GM21737 (cell line): ENCODE data around the gene MCM3AP.
"Not testable (repeated sequence)": the region's sequence is repeated elsewhere in the genome, so short reads cannot be mapped to it uniquely, and the experiment has no call there.

ENCODE experiments used
- ATAC-seq: cut with Tn5 transposase; IDR thresholded peaks from one replicate; pipeline ENCODE4 v1.9.1; 2021; ENCODE audit warnings: mild to moderate bottlenecking, moderate library complexity; ENCODE audit not compliant: unreplicated experiment

The MCM3AP gene

DNA sequence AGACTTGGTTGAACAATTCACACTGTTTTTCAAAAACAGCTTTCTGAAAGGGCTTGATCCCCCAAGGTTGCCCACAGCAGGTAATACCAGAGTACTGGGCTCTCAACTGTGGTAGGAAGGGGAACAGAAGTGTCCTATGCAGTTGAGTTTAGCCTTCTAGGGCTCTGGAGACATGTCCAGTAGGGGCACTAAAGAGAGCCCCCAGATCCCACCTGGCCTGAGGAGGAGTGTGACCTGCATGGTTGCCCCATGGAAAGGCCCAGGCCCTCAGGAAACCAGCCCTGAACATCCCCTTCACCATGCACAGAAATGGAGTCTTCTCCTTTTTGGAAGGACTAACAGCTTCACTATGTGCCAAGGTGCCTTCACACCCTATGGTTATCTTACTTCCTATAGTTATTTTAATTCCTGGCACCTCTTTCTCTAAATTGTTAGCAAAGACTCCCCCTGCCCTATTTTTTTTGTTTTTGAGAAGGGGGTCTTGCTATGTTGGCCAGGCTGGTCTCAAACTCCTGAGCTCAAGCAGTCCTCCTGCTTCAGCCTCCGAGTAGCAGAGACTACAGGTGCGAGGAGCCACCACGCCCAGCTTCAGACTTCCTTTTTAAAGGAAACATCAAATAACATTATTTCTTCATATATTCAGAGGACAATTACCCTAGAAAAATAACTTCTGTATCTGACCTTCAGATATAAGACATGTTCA, 40.0 kb downstream of the MCM3AP start:
- ATAC-seq: no peak

DNA sequence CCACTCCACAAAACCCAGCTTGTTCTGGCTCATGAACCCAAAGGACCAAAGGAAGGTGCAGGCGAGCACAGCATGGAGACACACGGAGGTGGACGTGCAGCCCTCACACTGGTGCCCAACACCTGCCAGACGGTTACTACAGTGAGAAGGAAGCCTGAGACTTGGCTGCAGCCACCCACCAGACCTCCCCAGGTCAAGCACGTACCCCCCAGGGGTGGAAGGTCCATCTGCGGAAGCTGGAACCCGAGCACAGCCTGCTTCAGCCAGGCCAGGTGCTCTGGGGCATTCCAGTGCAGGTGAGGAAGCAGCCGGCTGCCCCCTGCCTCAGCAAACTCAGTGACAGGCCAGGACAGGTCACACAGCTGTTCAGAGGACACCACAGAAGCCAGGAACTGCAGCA, 40.8 kb downstream of the MCM3AP start:
- no peak for ATAC-seq

DNA sequence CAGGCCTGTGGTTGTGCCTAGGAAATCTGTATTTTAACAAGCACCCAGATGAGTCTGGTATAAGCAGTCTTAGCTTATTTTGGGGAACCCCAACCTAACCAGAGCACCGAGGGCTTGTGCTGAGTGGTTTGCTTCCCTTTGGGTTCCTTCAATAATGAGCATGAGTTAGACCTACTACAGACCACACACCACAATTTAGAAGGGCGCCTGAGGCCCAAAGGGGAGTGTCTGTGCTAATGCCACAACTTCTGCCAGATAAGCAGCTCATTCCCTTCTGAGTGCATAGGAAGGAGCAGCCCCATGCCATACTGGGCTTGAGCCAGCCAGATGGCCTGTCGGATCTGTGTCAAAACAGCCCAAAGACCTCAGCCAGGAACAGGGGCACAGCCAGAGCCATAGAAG, 41.5 kb downstream of the MCM3AP start:
- no peak for ATAC-seq

DNA sequence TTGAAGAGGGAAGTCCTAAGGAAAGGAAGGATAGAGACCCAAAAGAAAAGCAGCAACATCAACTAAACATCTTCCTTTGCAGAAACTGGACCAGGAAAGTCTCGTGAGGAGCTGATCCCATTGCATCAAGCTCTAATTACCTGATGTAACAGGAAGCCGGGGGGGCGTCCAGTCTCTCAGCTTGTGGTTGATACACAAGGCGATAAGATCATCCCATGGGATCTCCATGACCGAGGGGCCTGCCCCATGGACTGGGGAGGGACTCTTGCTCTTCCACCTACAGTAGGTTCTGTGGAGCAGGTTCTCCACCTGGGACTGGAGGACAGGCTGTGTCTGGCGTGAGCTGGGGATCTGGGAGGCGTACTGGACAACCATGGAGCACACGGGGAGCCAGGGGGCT, 42.1 kb downstream of the MCM3AP start:
- no peak for ATAC-seq

DNA sequence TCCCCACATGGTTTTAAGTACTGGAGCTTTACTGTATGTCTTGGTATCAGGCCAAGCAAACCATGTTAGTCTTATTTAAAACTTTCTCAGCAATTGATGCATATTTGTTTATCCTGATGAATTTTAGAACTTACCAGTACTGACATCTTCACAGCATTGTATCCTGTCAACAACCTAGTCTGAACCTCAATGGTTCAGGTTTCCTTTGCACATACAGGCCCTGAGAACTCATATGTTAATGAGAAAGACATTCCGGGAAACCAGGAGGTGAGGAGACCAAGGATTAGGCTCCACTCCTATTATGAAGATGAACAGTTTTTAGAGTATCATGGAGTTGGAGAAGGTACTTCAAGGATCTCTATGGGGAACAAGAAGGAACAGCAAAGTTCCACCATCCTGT, 43.8 kb downstream of the MCM3AP start:
- ATAC-seq: not testable (repeated sequence)

DNA sequence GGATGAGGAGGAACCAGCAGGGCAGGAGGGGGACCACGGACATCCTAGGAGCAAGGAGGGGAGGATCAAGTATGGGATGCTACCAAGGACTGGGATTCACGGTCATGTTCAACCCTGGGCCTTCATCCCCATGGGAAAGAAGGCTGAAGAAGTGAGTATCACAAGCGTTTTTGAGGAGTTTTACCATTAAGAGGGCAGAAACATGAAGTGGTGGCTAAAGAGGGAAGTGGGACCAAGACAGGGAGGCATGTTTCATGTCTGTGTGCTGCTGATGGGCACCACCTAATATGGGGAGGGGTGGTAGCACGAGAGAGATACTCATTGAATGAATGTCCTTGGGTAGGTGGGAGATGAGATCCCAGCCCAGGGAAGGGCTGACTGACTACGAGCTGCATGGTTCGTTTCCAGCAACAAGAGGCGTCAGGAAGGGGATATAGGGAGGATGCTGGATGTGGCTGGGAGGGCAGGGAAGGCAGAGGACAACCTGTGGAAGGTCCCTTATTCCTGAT, 45.5 kb downstream of the MCM3AP start:
- no peak for ATAC-seq

DNA sequence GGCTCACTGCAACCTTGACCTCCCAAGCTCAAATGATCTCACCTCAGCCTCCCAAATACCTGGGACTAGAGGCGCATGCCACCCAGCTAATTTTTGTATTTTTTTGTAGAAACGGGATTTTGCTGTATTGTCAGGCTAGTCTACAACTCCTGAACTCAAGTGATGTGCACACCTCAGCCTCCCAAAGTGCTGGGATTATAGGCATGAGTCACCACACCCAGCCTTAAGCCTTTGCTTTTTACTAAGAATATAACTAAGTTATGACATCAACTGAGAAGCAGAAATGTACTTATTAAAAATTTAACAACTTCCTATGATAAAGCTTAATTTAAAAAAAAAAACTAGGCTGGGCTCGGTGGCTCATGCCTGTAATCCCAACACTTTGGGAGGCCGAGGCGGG, 47.9 kb downstream of the MCM3AP start:
- no peak for ATAC-seq

DNA sequence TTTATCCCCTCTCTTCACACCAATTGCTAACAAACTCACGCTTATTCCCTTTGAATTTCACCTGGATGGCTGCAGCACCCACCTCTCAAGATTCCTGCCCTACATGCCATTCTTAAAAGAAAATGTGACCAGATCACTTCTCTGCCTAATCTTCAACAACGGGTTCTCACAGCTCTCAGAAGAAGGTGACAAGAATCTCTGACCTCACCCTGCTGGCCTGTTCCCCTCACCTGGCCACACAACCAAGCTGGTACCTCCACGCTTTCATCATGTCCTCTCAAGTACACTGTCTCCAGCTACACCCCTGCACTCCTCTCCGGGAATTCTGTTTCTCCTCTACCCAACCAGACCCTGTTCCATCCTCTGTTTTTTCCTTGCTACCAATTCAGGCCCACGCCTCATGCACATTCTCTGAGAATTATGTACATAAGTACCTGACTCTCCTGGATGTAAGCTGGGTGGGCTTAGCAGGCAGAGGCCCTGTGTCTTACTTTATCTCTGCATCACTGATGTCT, 50.9 kb downstream of the MCM3AP start:
- ATAC-seq: no peak

DNA sequence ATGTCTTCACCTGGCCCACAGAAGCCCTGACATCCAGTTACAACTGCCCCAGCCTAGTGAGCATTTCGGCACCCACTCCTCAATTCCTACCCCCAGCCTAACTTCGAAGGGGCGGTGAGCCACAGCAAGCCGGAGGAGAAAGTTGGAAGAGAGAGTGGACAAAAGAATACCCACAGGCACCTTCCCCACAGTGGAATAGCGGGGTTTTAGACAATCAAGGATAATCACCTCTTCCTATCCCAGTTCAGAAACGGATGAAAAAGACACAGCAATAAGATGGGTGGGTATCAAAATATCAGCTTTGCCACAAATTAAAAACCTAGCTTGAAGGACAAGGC, 55.5 kb downstream of the MCM3AP start:
- no peak for ATAC-seq

DNA sequence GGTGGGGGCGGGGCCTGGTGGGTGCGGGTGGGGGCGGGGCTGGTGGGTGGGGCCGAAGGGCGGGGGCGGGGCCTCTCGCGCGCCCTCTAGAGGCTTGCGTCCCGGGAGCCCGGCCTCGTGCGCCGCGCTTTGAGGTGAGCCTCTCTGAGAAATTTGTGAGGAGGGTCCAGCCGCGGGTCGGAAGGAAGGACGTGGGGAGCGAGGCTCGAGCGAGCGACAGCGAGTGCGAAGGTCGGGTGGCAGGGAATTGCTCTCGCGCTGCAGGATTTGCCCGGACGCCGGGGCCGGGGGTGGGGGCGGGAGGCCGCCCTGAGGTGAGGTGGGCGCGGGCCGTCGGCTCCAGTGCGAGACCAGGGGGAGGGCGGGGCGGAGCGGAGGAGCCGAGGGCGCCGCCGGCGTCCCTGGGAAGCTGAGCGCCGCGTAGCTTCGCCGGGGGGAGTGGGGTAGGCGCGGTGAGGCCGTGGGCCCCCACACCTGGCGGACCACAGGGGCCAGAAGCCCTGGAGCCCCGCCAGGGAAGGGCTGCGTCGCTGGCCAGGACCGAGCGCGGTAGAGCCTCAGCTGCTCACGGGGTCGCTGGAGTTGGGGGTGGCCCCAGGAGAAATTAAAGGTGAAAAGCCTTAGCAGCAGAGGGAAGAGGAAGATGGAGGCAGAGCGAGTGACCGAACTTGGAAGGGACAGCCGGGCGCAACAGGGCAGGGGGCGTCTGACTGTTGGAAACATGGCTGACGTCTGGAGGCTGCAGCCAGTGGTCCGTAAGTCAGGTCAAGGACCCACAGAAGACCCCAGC, 56.1 kb downstream of the MCM3AP start:
- ATAC-seq: peak; percentile 28

DNA sequence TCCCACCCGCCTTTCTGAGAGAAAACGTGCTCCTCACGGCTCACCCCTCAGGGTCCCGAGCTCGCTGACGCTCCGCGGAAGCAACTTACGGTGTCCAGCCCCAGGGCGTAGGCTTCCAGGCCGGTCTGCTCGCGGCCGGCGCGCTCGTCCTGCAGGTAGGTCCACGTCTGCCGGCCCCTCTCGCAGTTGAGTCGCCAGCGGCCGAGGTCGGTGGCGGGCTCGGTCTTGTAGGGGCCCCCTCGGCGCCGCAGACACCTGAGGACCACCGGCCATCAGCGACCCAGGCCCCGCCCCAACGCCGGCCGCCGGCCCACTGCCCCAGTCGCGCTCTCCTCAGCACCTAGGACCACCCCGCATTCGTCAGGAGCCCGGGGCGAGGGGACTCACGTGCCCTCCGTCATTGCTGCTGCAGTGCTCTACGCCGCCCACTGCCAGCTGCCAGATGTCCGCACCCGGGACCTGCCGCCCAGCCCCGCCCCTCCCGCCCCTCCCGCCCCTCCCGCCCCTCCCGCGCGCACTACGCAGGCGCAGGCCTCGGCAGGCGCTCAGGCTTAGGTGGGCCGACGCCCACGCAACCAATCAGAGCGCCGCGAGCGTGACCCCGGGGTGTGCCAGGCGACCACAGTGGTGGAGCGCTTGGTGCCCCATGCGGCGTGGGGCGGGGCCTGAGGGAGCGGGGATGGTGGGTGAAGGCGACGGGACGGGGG, 56.9 kb downstream of the MCM3AP start, which contains the start of gene LSS:
Gene LSS, minus strand, starts transcription at position 430 of the 707 bp plus-strand sequence. Its CDS starts 29 bp downstream, at position 401.
- peak; percentile 77 for ATAC-seq

DNA sequence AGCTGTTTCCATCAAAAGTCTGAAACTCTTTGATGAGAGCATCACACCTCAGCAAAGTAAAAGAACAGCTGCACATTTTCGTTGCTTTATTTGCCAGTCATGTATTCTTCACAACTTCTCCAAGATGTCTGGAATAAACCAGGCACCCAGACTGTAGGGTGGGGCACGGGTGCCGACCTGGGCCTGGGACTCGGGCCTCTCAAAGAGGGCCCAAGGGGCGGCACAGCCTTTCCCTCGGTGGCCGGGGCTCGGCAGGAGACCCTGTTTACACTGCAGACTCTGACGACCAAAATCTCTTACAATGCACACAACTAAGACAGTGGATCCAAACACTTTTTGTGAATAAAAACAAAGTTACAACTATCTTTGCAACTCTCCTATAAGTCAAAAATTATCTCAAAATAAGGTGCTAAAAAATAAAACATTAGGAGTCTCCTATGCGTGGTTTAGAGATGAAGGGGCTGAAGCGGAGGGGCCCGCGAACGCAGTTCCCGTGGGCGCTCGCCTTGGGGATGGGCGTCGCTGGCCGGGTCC, 57.5 kb downstream of the MCM3AP start:
- ATAC-seq: no peak

DNA sequence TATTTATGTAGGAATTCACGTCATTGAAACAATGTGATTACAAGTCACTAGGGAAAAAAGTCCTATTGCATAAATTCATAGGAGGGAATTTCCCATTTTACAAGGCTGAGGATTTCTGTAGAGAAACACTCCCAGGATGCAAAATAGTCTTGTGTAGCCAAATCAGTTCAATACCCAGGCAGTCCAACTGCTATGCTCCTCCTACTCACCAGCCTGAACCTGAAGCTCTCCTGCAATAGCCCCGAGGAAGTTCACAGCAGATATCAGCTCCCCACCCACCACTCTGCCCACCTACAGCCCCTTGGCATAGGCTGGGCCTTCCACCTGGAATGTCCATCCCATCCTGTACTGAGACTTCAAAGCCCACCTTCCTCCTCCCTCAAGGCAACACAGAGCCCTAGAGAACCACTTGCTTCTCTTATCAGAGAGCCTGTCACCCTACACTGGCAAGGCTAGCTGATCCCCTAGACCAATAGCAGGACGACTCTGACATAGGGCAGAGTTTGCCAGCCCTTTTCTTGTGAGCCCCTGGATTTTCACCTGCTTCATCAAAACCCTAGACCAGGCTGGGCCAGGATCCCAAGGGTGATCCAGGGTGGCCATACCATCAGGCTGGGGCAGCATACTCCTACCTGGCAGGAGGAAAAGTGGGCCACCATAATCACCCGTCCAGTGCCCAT, 58.4 kb downstream of the MCM3AP start:
- ATAC-seq: no peak

DNA sequence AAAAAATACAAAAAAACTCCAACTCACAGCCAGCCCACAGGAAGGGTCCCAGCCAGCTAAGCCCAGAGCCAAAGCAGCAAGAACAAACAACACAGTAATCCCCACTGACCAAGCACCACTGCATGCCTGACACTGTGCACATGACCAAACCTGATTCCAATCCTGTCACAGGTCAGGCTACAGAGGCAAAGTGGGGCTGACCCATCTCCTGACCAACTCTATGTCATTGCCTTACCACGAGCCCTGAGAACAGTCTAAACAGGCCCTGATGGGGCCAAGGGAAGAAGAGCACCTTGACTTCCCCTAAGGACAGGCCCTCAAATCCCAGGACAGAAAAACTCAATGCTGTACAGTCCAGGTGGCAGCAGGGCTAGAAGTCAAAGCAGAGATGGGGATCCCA, 59.3 kb downstream of the MCM3AP start:
- ATAC-seq: no peak

DNA sequence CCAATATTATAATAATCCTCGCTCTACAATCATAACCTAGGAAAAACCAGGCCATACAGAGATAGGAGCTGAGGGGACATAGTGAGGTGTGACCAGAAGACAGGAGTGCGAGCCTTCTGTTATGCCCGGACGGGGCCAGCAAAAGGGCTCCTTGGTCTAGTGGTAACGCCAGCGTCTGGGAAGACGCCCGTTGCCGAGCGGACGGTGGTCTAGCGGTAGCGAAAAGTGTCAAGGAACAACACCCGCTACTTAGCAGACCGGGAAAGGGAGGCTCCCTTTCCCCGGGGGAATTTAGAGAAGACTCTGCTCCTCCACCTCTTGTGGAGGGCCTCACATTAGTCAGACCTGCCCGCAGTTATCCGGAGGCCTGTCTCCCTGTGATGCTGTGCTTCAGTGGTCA, 61.8 kb downstream of the MCM3AP start:
- ATAC-seq: not testable (repeated sequence)

DNA sequence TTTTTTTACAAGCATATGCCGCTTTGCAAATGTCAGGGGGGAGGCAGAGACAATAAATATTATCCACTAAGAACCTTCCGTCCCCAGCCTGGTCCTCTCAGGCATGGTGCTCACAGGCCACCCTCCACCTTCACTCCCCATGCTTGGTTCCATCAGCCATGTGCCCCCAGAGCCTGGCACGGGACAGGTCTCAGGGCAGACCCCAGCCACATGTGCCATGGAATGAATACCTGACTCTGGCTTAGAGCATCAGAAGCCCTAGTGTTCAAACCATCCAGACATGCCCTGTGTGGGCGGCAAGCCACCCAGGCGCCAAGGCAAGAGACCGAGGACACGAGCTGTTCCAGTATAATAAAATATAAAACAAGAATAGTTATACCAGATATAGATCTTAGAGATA, 62.2 kb downstream of the MCM3AP start:
- ATAC-seq: no peak

DNA sequence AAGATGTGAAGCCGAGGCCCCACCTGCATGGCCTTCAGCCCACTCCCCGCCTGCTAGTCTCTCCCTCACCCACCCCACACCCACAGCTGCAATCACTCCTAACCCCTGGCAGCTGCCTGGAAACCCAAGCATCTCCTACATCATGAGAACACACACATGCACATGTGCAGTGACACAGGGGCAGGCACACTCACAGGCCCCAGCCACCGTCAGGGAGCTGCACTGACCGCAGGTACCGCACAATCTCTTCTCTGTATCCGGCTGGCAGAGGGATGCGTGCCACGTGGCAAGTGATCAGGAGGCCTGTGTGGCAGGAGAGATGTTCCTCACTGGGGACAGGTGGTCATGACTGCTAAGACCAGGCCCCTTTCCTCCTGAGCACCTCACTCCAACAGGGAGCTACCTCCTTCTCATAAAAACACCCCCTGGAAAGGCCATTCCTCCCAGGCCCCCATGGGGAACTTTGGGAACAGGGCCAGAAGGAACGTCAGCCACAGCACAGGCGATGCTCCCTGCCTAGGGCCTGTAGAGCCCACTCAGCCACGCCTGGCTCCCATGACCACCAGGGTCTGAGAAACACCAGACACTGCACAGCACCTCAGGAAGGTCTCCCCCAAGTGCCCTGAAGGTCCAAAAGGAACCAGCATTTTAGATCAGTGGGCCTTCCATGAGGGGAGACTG, 62.8 kb downstream of the MCM3AP start:
- ATAC-seq: no peak

DNA sequence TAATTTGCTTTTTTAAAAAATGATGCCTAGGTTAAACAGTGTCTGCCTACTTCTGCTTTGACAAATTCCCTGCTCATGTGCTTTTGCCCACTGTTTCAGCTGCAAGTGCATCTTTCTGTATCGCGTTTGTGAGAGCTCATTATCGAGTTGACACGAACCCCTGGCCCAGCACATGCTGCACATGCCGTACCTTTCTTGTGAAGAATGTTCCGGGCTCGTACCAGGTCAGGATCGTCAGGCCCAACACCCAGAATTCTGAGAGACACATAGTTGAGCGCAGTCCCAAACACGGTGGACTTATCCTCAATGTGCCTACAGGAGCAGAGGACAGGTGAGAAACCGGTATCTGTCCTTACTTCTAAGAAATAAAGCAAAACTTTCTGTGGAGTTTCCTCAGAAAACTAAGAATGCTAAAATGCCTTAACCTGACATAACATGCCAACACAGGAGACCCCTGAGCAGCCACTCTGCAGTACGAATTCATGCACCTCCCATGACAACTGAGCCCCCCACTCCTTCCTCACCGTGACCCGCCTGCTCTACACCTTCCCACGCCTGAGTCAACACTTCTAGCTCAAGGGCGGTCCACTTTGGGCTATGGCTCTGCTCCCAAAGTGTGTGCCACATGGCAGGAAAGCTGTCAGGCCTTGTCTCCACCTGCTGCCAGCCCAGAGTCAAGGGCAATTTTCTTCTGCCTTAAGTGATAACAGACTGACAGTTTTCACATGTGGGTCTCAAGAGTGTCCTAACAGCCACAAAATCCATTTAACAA, 63.6 kb downstream of the MCM3AP start:
- no peak for ATAC-seq

DNA sequence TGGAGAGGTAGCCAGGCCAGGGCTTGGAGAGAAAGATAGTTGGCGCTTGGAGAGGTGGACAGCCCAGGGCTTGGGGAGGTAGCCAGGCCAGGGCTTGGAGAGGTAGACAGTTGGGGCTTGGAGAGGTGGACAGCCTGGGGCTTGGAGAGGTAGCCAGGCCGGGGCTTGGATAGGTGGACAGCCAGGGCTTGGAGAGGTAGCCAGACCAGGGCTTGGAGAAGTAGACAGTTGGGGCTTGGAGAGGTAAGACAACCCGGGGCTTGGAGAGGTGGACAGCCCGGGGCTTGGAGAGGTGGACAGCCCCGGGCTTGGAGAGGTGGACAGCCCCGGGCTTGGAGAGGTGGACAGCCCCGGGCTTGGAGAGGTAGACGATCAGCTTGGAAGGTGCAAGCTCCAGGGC, 64.6 kb downstream of the MCM3AP start:
- ATAC-seq: no peak
